RWPE2 (cell line): ENCODE results near the gene OLA1.

Source experiments
- ATAC-seq: fragments of 200-7000 bp; cut with Tn5 transposase; 3 replicates; pipeline ENCODE4 v1.9.1; 2021; ENCODE audit warnings: low read depth
- DNase-seq: peaks from one replicate; pipeline ENCODE4 v3.0.0-alpha.2; 2020; ENCODE audit warnings: low spot score
- H3K27ac ChIP-seq: fragments of 450-650 bp; 2 replicates; pipeline ENCODE4 v1.5.1; 2017; ENCODE audit warnings: mild to moderate bottlenecking; ENCODE audit not compliant: poor library complexity, severe bottlenecking
- H3K27me3 ChIP-seq: fragments of 250-450 bp; sonication (Bioruptor Pico); 2 replicates; pipeline ENCODE4 v1.5.1; 2021; ENCODE audit warnings: mild to moderate bottlenecking, moderate library complexity; ENCODE audit not compliant: insufficient read depth, poor library complexity, severe bottlenecking
- H3K36me3 ChIP-seq: fragments of 250-450 bp; sonication (Bioruptor Pico); 2 replicates; pipeline ENCODE4 v1.5.1; 2020; ENCODE audit warnings: low read depth, mild to moderate bottlenecking, moderate library complexity
- H3K4me1 ChIP-seq: fragments of 250-450 bp; sonication (Bioruptor Pico); 2 replicates; pipeline ENCODE4 v1.5.1; 2021; ENCODE audit warnings: mild to moderate bottlenecking, moderate library complexity; ENCODE audit not compliant: insufficient read depth, poor library complexity, severe bottlenecking
- H3K4me3 ChIP-seq: fragments of 250-450 bp; sonication (Bioruptor Pico); 2 replicates; pipeline ENCODE4 v1.5.1; 2021; ENCODE audit warnings: mild to moderate bottlenecking, moderate library complexity; ENCODE audit not compliant: severe bottlenecking
- H3K9me3 ChIP-seq: fragments of 250-450 bp; sonication (Bioruptor Pico); 2 replicates; pipeline ENCODE4 v1.5.1; 2021; ENCODE audit warnings: mild to moderate bottlenecking, moderate library complexity; ENCODE audit not compliant: severe bottlenecking
- CTCF ChIP-seq: fragments of 450-650 bp; IDR thresholded peaks from one replicate; pipeline ENCODE4 v1.5.1; 2017; ENCODE audit warnings: mild to moderate bottlenecking, moderate library complexity; ENCODE audit not compliant: poor library complexity, severe bottlenecking

OLA1 gene

GRCh38 chr2:174074831-174075230 lies 173.5 kb downstream of the OLA1 start:
- H3K27me3 ChIP-seq = no peaks in the 10 kb centered on the region

GRCh38 chr2:174072857-174073256 lies 175.5 kb downstream of the OLA1 start:
- TF ChIP-seq CTCF = no peak
- DNase-seq (no peak), ATAC-seq (no peak)
- Histone ChIP-seq H3K9me3 (no peaks in the 10 kb centered on the region), H3K4me3 (no peak overlapping the region), H3K27ac (no peak overlapping the region), H3K36me3 (peaks cover 20% of the 10 kb centered on the region), H3K27me3 (no peaks in the 10 kb centered on the region), H3K4me1 (no peaks in the 10 kb centered on the region)

More at GRCh38 chr2:174074831-174075230, 173.5 kb downstream of the OLA1 start:
- no peak for TF ChIP-seq CTCF
- no peaks in the 10 kb centered on the region for H3K9me3 ChIP-seq
- DNase-seq (no peak), ATAC-seq (no peak)
- no peak overlapping the region for H3K27ac ChIP-seq
- no peaks in the 10 kb centered on the region for H3K4me1 ChIP-seq
- peaks cover 34% of the 10 kb centered on the region for H3K36me3 ChIP-seq
- no peak overlapping the region for H3K4me3 ChIP-seq

- no peak for TF ChIP-seq CTCF
- no peak for DNase-seq
- H3K36me3 ChIP-seq = peaks cover 13% of the 10 kb centered on the region
- no peaks in the 10 kb centered on the region for H3K9me3 ChIP-seq
- no peaks in the 10 kb centered on the region for H3K4me1 ChIP-seq
- ATAC-seq = no peak
- H3K27ac ChIP-seq = no peak overlapping the region
- H3K4me3 ChIP-seq = no peak overlapping the region
- no peaks in the 10 kb centered on the region for H3K27me3 ChIP-seq
These were observed 176.3 kb downstream of the OLA1 start for GRCh38 chr2:174072069-174072468.

GRCh38 chr2:174071321-174071720 lies 177.0 kb downstream of the OLA1 start:
- DNase-seq = no peak
- peaks cover 13% of the 10 kb centered on the region for H3K36me3 ChIP-seq
- no peaks in the 10 kb centered on the region for H3K27me3 ChIP-seq
- TF ChIP-seq CTCF = no peak
- ATAC-seq = no peak
- no peak overlapping the region for H3K27ac ChIP-seq
- H3K4me1 ChIP-seq = no peaks in the 10 kb centered on the region
- H3K4me3 ChIP-seq = no peak overlapping the region
- H3K9me3 ChIP-seq = no peaks in the 10 kb centered on the region

- ATAC-seq = no peak
These were observed 178.1 kb downstream of the OLA1 start for GRCh38 chr2:174070281-174070680.

More at GRCh38 chr2:174070281-174070680, 178.1 kb downstream of the OLA1 start:
- no peaks in the 10 kb centered on the region for H3K27me3 ChIP-seq
- no peak for TF ChIP-seq CTCF
- H3K27ac ChIP-seq = no peak overlapping the region
- DNase-seq = no peak
- H3K9me3 ChIP-seq = no peaks in the 10 kb centered on the region
- H3K4me3 ChIP-seq = no peak overlapping the region
- no peaks in the 10 kb centered on the region for H3K4me1 ChIP-seq
- peaks cover 8% of the 10 kb centered on the region for H3K36me3 ChIP-seq
